ENCODE data around the gene LDLRAD4.

LDLRAD4 gene

DNA sequence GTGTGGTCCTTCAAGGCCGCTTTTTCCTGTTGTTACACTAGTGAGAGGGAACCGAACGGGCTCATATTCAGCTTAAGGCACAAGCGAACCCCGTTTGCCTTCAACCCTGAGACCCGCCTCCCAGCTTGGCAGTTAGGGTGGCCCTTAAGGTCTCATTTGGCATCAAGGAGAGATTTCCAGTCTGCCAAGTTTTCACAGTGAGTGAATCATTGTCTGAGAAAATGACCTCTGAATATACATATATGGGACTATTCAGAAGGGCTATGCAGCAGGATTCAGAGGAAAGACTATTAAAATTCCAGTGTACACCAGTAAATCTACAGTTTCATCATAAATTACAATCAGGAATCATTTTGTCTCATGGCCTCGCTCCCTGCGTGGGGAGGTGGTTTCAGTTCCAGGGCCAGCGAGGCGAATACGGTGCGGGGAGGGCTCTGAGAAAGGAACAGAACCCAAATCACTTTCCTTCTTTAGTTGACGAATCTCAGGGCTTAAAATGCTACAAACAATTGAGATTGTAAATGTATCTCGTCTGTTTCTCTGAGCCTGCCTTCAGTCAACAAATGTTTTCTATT, 276.4 kb downstream of the LDLRAD4 start:
- DNase-seq, result no peak

DNA sequence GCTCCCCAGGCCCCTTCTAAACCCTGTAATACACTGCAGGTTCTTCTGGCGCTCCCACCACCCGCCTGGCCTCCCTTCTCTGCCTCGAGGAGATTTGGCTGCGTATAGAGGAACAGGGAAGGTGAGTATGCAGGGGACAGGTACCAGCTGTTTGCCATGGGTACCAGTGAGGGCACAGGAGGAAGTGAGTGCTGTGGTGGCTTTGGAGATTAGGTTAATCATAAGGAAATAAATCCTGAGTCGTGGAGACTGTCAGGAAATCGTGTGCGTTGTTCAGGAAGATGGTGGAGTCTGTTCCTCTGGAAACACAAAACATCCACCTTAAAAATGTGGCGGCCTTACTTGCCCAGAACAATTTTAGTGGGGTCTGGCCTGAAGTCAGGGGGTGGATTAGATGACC, 277.4 kb downstream of the LDLRAD4 start:
- no peak for DNase-seq

DNA sequence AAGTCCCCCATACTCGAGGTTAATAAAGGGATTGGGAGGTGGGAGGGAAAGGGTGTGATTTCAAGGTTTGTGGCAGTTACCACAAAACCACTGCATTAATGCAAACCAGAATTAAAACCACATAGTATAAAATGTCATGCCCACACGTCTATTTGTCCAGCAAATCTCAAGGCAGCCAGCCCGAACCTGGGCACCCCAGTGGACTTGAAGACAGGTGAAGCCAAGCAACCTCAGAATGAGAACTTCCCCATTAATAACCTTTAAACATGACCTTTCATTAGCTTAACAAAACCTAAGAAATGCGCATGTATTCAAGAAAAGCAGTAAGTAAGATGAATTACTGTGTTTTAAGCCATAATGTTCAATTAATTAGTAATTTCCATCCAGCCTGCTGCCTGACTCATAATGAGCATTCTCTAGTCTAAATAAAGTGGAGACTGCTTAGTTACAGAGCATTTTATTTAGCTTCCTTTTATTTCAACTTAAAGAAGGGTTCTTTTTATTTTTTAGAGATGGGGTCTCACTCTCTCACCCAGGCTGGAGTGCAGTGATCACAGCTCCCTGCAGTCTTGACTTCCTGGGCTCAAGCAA, 278.2 kb downstream of the LDLRAD4 start:
- no peak for DNase-seq

DNA sequence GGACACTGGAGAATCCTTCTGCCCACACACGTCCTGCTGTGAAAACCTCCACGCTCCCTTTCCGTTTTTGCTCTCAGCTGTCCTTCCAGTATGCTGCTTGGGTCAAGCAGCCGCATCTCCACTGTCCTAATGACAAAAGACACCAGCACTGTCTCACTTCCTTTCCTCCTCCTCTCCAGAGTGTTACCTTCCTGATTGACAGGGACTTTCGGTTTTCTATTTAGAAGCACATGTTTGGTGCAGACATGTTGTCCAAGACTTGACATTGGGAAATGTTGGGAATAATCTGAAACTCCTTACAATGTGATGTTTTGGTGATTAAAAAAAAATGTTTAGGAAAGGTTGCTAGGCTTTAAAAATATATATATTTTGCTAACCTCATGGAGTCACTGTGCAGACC, 281.2 kb downstream of the LDLRAD4 start:
- no peak for DNase-seq

DNA sequence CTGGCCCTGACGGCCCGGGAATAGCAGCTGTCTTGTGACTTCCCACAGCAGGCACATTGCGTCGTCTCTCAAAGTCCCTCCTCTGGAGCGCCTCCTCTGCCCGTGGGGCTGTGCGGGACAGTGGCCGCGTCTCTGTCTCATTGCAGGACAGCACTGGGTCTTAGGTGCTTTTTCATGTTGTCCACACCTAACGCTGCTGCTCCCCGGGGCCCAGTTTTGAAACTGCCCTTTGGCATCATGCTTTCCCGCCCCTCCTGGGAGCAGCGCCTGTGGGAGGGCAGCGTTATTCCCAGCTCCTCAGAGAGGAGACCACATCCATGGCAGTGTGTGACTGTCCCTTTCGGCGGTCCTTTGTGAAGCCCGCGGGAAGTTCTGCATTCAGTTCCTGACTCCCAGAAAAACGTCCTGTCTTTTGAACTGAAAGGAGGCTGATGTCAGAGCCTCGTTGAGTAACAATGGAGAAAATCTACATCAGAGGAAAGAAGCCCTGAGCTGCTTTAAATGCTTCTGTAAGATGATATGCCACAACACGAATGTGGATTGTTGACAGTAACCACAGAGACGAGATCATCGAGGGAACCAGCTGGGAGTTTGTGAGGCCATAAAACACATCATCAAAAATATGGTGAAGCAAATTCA, 281.8 kb downstream of the LDLRAD4 start:
- DNase-seq, result peak in 1 of 5 donors; percentile 25

DNA sequence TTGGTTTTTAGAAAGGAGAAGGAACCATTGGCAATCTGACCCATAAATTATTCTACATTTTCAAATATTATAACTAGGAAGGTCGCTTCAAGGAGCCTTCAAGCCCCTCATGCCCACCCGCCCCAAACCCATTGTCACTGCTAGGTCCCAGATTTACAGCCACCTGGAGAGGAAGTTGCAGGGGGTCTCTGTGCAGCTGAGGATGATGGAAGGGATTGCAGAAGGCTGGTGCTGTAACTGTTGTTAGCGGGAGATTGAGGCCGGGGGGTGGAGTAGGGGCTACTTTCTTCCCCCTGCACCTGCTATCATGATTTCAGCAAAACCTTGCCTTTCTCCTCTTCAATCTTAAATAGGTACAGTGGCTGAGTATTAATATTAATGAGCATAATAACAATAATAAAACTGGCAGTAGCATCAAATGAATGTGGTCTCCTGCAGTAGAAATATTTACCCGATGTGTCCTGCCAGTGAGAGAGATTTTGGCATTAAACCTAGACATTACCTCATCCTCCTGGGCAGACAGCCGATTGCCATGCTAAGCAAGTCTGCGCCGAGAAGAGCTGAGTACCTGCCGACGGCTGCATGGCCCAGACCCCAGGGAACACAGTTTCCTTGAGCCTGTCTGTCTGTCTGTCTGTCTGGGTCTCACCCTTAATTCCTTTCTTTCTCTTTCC, 282.4 kb downstream of the LDLRAD4 start:
- DNase-seq, result no peak

DNA sequence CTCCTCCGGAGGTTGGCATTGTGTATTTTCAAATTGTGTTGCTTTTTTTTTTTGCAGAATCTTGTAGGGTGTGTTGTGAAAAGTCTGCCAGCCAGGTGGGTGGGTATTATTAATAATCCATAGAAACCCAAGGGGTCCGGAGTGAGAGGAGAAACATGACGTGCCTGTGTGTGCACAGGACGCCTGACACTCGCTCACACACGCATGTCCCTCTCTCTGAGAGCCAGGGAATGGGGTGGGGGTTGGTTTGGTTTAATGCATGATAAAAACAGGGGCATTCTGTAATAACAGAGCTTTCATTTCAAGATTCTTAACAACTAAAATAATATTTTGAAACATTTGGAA, 283.0 kb downstream of the LDLRAD4 start:
- no peak for DNase-seq

DNA sequence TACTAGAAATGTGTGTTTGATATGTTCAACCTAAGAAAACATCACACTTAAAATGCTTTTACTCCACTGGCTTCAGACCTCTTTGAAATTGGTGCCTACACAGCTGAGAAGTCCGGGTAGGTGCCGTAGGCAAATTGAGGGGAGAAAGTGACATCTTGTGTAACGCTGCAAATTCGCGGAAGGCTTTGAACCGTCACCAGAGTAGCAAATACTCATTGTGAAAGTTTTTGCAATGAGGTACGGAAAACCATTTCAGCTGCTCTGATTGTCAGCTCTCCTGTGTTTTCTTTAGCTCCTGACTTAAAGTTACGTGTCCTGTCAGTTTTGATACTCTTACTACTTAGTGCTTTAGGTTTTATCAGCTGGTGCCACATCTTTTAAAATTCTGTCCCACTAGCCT, 283.3 kb downstream of the LDLRAD4 start:
- peak in 1 of 5 donors; percentile 86 for DNase-seq

DNA sequence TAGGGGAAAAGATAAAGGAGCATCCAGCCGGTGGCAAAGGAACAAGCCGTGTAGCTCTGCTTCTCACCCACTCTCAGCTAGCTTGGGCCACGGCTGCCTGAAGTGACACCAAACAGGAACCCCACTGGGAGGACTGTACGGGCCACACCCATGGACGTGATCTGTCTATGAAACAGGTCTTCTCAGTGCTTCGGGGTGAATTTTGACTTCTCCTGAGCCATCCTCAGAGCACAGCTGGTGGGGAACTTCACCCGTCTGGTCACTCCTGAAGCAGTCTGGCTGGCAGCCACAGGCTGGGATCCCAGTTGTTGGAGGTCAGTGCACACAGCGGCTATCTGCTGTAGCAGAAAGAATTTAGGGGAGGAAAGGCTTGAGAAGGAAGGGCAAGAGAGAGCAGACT, 284.0 kb downstream of the LDLRAD4 start:
- DNase-seq, result peak in 1 of 5 donors; percentile 23

DNA sequence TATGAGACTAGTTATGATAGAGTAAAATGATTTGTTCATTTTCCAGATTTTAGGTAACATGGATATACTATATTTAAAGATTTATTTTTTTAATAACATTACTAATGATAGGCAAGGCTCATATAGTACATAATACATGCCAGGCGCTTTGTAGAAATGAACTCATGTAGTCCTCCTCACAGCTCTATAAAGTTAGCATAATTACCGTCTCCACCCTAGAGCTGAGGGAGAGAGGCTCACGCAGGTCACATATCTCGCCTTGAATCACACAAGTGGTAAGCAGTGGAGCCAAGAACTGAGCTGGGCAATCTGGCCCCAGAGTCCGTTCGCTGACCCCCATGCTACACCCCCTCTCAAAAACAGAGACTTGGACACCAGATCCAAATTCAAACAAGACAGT, 285.3 kb downstream of the LDLRAD4 start:
- DNase-seq, result no peak

DNA sequence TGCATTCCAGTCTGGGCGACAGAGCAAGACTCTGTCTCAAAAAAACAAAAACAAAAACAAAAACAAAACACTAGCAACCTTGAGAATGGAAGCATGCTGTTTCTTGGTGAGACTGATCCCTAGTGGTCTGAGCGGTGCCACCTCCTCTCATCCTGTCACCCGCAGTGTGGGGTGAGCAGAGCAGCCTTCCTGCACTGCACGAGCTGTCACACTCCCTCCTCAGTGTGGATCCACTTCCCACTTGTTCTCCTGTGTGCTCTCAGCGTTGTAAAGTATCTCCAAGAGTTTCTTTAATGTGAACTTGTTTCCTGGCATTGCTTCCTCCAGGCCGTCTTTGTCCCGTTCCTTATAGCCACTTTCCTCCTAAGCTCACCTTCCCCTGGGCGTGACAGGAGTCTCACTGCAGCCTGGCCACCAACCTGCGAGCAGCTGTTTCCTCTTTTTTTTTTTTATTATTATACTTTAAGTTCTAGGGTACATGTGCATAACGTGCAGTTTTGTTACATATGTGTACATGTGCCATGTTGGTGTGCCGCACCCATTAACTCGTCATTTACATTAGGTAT, 287.3 kb downstream of the LDLRAD4 start:
- DNase-seq, result no peak

DNA sequence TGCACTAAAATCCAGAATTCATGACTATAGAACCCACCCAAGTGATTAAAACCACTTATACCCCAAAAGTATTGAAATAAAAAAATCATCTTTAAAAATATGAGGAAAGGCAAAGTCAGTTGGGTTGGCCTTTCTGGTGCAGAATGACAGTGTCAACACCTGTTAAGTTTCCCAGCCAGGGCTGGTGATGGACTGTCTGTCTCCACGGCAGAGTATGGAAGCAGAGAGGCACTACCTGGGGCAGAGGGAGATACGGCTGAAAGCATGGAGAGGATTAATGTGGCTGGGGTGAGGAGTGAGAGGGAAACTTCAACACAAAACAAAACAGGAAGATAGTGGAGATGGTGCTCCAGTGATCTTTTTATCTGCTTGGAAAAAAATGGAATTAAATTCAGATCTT, 292.0 kb downstream of the LDLRAD4 start:
- DNase-seq, result no peak

DNA sequence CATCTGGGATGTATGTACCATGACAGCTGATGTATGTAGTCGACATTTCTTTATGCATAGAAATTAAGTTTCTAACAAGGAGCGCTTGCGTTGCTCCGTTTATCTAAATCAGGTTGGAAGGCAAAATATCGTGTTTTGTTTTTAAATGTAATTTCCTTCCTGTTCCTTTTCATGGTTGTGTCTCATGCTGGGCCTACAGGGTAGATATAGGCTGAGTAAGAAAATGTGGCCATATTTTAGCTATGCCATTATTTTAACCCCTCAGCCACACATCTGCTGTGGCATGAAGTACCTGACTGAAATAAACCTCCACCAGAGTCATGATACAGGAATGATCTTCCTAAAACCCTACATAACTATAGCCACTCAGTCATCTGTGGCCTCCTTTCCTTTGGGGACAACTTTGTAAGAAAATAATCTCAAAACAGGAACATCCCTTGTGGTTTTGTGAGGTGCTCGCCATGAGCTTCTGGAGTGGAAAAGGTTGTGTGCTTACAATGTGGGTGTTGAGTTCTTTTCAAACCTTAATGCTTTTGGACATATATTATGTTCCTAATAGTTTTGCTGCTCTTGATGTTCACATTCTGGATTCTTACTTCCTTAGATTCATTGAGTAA, 293.5 kb downstream of the LDLRAD4 start:
- no peak for DNase-seq

DNA sequence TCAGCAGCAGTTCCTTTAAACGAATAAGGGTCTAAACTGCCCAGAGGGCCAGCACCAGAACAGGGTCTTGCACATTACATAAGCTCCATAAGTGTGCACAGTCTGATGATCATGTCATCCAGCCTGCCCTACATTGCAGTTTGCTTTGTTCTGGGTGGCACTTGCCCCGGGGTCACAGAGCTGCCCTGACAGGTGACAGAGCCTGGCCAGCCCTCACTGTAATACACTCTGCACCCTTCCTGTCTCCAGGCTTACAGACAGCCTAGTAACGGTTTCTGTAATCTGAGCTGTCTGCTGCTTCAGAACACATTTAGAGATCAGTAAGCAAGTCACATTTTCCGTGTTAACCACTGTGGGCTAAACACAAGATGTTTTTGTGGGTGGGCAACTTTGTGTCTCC, 294.5 kb downstream of the LDLRAD4 start:
- DNase-seq, result peak in 1 of 5 donors; percentile 8

DNA sequence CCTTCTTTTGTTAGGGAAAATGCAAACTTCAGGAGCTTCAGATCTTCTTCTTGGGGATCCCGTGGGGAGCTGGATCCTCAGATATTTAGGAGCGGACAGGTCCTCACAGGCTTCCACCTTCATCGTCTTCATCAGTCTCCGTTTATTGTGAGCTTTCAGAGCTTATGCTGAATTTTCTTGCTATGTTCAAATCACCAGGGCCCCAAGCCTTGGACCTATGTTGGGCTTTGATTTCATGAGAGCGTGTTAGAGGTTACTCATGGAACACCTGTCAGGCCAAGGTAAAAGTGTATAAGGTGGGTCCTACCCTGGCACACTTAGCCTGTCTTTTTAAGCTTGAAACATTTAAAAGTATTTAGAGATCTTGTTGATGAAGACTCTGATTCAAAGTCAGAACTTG, 294.9 kb downstream of the LDLRAD4 start:
- no peak for DNase-seq

DNA sequence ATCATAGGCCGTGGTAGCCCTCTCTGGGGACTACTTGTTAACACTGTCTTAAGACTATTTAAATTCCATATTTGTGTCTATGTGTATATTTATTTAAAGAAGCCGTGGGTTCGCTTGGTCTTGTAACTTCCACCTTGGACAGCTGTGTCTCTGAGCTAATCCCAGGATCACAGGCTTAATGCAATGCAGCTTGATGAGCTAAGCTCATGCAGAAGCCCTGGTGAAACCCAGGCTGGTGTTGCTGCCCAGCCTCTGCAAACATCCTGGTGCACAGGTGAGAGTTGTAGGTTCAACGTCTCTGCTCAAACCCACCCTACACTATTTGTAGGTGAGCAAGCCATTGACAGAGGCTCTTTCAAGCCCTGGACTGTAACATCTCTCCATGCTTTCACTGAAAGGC, 296.0 kb downstream of the LDLRAD4 start:
- no peak for DNase-seq

DNA sequence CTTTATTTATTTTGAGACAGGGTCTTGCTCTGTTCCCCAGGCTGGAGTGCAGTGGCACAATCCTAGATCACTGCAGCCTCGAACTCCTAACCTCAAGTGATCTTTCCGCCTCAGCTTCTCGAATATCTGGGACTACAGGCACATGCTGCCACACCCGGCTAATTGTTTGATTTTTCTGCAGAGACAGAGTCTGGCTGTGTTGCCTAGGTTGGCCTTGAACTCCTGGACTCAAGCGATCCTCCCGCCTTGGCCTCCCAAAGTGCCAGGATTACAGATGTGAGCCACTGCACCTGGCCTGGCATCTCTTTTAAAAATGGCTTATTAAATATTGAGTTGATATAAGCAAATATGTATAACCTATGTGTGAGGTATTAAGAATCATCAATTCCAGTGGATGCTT, 298.3 kb downstream of the LDLRAD4 start:
- no peak for DNase-seq

DNA sequence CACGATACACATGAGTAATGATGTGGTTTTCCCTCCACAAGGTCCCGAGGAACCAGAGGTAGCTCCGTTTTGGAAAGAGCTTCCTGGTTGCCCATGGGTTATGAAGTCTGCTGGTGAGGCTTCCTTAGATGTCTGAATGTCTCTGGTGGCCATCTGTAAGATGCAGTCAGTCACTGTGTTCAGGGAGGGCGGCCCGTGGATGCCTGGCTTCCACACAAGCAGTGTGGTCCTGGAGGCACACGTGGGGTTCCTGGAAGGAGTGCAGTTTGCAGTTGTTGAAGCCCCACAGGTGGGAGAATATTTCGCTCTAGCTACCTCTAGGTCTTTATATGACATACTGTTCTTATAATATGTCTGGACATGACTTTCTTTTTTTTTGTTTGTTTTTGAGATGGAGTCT, 298.8 kb downstream of the LDLRAD4 start:
- DNase-seq, result no peak

DNA sequence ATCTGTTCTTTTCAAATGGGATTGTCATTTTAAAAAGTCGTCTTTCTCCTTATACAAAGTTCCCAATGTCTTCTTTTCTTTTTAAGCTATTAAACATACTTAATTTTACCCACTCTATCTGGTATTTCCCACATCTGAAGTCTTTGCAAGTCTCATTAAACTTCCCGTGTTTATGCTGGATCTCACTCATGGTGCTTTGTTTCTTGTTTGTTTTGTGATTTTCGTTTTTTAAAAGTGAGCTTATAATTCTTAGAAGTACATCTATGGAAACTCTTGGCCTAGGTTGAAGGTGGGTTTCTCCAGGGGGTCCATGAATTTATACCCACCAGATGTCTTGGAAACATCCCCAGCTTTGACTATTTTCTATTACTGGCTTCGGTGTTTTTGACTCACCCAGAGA, 299.8 kb downstream of the LDLRAD4 start:
- no peak for DNase-seq

DNA sequence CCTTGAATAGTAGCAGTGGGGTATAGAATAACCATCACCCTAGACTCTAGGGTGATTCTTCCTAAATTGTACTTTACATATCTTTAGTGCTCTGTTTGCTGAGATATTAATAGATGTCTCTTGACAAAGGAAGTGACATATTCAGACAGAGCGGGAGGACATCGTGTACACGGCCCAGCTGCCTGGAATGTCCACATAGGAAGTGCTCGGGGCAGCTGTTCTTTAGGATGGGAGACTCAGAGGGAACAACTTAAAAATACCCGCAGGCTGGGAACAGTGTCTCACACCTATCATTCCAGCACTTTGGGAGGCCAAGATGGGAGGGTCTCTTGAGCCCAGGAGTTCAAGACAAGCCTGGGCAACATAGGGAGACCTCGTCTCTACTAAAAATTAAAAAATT, 301.7 kb downstream of the LDLRAD4 start:
- no peak for DNase-seq

DNA sequence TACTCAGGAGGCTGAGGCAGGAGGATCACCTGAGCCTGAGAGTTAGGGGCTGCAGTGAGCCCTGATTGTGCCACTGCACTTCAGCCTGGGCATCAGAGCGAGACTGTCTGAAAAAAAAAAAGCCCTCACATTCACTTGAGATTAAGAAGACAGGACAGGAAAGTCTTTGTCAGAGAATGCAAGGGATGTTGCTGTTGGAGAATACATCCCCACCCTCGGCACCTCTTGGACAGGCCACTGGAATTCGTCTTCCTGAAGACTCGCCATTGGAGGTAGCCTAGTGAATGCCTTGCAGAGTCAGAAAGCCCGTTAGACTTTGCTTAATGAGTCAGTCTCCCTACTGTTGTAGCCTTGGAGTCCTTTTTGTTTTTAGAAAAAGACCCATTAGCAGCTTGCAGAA, 302.2 kb downstream of the LDLRAD4 start:
- no peak for DNase-seq

DNA sequence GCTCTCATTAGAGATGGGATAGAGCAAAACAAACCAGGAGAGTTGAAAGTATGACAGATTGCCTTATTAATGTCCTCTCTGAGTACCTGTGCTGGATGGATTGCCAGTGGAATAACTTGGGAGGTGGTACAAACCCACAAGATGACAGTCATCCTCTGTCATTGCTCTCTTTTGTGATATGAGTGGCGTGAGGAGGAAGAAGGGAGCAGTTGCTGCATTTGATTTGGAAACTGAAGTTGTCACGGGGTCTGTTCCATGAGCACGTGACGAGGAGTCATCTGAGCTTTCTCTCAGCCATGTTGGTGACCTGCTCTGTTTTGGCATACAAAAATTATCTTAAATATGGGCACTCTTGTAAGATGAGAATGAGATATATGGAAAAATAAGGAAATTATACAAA, 302.9 kb downstream of the LDLRAD4 start:
- no peak for DNase-seq

DNA sequence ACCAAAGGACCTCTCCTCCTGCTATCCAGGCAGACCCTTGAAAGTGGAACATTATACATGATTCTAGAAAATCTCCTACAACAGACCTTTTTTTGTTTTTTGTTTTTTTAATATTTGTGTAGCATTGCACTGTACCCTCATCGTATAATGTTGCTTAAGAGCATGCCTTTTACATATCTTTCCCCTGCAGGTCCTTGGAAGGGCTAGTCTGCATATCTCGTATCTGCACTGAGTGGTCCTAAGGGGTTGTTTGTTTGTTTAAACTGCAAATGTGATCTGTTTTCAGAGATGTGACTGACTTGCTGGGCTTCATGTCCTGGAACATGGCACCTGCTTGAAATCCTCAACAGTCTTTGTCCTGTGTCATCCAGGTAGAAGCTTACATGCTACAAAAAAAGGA, 303.7 kb downstream of the LDLRAD4 start:
- no peak for DNase-seq
